Measurements from ENCODE around the gene JAK2. TPM values are rescaled to one million over a fixed set of nuclear protein-coding genes. Genes with fewer than 3 reads are reported as not detected.
A peak's percentile ranks its signal among the peaks of the same experiment; 100 is the strongest.
"Not testable (repeated sequence)": the region's sequence is repeated elsewhere in the genome, so short reads cannot be mapped to it uniquely, and the experiment has no call there.

Gene JAK2
- total RNA-seq, 1 donor from 2014 or later = 32.0 TPM

GRCh38 chr9:5013374-5013773, 28.3 kb downstream of the JAK2 start:
- Mint-ChIP-seq H3K27me3 (ENCODE audit: insufficient read depth) (no peaks in the 10 kb centered on the region), H3K27ac (no peak overlapping the region), H3K36me3 (ENCODE audit: low read depth) (peaks cover 55% of the 10 kb centered on the region), H3K4me3 (no peak overlapping the region), H3K4me1 (ENCODE audit: low read depth) (peaks cover 43% of the 10 kb centered on the region), H3K9me3 (peaks cover 15% of the 10 kb centered on the region)
- intact Hi-C loops (cut with micrococcal nuclease) = loop anchor here (2.0 kb wide), 1 partner anchor 19 kb away; no protein-coding TSS in a partner anchor
- DNase-seq (ENCODE audit: low spot score) = no peak

- no peak for DNase-seq (ENCODE audit: low spot score)
- intact Hi-C loops (cut with micrococcal nuclease) = no loop called here
- Mint-ChIP-seq H3K27ac (peak overlapping the region; percentile 8), H3K9me3 (peaks cover 27% of the 10 kb centered on the region), H3K27me3 (ENCODE audit: insufficient read depth) (no peaks in the 10 kb centered on the region), H3K4me3 (no peak overlapping the region), H3K36me3 (ENCODE audit: low read depth) (peaks cover 57% of the 10 kb centered on the region), H3K4me1 (ENCODE audit: low read depth) (peaks cover 47% of the 10 kb centered on the region)
Measured at GRCh38 chr9:5015934-5016333, 30.9 kb downstream of the JAK2 start.

- no peaks in the 10 kb centered on the region for H3K27me3 Mint-ChIP-seq (ENCODE audit: insufficient read depth)
- no peaks in the 10 kb centered on the region for H3K9me3 Mint-ChIP-seq
- H3K36me3 Mint-ChIP-seq (ENCODE audit: low read depth) = peaks cover 48% of the 10 kb centered on the region
- no peak for DNase-seq (ENCODE audit: low spot score)
- intact Hi-C loops (cut with micrococcal nuclease) = no loop called here
- H3K4me1 Mint-ChIP-seq (ENCODE audit: low read depth) = peaks cover 66% of the 10 kb centered on the region
- peak overlapping the region; percentile 46 for H3K27ac Mint-ChIP-seq
- no peak overlapping the region for H3K4me3 Mint-ChIP-seq
Measured at GRCh38 chr9:5025416-5025815, 40.3 kb downstream of the JAK2 start.

- H3K4me3 Mint-ChIP-seq; H3K27me3 Mint-ChIP-seq (ENCODE audit: insufficient read depth); H3K27ac Mint-ChIP-seq; intact Hi-C loops (cut with micrococcal nuclease); DNase-seq (ENCODE audit: low spot score): not testable (repeated sequence)
- Mint-ChIP-seq H3K9me3 (peaks cover 10% of the 10 kb centered on the region), H3K4me1 (ENCODE audit: low read depth) (peaks cover 27% of the 10 kb centered on the region), H3K36me3 (ENCODE audit: low read depth) (peaks cover 59% of the 10 kb centered on the region)
Measured at GRCh38 chr9:5031941-5032340, 46.9 kb downstream of the JAK2 start.

- H3K9me3 Mint-ChIP-seq = peaks cover 10% of the 10 kb centered on the region
- peaks cover 49% of the 10 kb centered on the region for H3K36me3 Mint-ChIP-seq (ENCODE audit: low read depth)
- intact Hi-C loops (cut with micrococcal nuclease) = no loop called here
- no peak overlapping the region for H3K4me3 Mint-ChIP-seq
- no peak overlapping the region for H3K27ac Mint-ChIP-seq
- no peak for DNase-seq (ENCODE audit: low spot score)
- H3K4me1 Mint-ChIP-seq (ENCODE audit: low read depth) = peaks cover 19% of the 10 kb centered on the region
- no peaks in the 10 kb centered on the region for H3K27me3 Mint-ChIP-seq (ENCODE audit: insufficient read depth)
Measured at GRCh38 chr9:5040730-5041389, 55.8 kb downstream of the JAK2 start.

DNA sequence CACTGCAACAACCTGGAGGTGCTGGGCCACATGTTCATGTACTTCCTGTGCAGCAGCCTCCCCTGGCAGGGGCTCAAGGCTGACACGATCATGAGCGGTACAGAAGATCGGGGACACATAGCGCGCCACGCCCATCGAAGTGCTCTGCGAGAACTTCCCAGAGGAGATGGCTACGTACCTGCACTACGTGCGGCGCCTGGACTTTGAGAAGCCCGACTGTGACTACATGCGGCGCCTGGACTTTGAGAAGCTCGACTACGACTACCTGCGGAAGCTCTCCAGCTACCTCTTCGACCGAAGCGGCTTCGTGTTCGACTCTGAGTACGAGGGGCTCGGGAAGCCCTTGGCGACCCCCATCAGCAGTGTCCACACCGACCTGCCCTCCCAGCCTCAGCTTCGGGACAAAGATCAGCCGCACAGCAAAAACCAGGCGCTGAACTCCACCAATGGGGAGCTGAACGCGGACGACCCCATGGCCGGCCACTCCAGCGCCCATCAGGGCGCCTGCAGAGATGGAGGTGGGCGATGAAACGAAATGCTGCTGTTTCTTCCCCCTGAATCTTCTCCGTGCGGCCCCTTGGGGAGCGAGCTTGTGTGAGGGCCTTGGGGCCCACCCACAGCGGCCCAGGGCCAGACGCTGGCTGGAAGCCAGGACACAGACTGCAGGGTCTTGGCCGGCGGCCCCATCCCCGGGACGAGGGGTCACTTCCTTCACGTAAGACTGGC, 56.5 kb downstream of the JAK2 start:
- Mint-ChIP-seq H3K4me3 (no peak overlapping the region), H3K36me3 (ENCODE audit: low read depth) (peaks cover 51% of the 10 kb centered on the region)
- intact Hi-C loops (cut with micrococcal nuclease) = no loop called here

DNA sequence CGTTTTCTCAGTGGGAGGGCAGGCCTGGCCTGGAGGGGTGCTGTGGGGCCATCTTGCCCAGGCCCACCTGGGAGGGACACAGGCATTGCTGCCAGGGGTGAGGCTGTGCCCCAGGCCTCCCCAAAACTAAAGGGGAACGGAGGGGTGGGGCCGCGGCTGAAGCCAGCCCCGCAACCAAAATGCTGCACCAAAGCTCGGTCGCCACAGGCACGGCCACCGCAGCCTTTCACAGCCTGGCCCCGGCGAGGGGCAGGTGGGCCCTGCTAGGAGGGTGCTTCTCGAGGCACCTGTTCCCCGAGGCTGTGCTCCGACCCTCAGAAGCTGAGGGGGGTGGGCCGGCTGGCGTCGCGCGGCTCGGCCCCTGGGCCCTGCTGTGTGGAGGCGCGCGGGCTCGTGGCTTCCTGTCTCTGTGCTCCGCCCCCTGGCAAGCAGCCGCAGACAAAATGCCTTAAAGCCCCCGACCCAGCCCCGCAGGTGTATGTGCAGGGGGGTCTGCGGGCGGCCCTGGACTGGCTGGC, 57.6 kb downstream of the JAK2 start:
- Mint-ChIP-seq H3K4me1 (ENCODE audit: low read depth) (peaks cover 31% of the 10 kb centered on the region), H3K27ac (peak overlapping the region; percentile 34), H3K27me3 (ENCODE audit: insufficient read depth) (no peaks in the 10 kb centered on the region), H3K9me3 (peaks cover 10% of the 10 kb centered on the region), H3K4me3 (peak overlapping the region; percentile 58), H3K36me3 (ENCODE audit: low read depth) (peaks cover 48% of the 10 kb centered on the region)
- no peak for DNase-seq (ENCODE audit: low spot score)
- intact Hi-C loops (cut with micrococcal nuclease) = no loop called here

More for the DNA sequence above, 56.5 kb downstream of the JAK2 start:
- Mint-ChIP-seq H3K9me3 (peaks cover 10% of the 10 kb centered on the region), H3K27ac (no peak overlapping the region), H3K27me3 (ENCODE audit: insufficient read depth) (no peaks in the 10 kb centered on the region), H3K4me1 (ENCODE audit: low read depth) (peaks cover 26% of the 10 kb centered on the region)
- DNase-seq (ENCODE audit: low spot score) = no peak

DNA sequence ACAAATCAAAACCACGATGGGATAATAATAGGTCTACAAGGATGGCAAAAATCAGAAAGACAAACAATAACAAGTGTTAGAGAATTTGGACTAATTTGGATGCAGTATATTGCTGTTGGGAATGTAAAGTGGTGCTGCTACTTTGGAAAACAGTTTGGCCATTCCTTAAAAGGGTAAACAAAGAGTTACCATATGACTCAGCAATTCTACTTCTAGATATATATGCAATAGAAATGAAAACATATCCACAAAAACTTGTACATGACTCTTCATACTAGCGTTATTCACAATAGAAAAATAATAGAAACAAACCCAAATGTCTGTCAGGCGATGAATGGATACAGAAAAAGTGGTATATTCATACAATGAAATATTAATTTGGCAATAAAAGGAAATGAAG, 58.3 kb downstream of the JAK2 start:
- H3K27me3 Mint-ChIP-seq (ENCODE audit: insufficient read depth) = no peaks in the 10 kb centered on the region
- H3K4me3 Mint-ChIP-seq = peak overlapping the region; percentile 58
- H3K36me3 Mint-ChIP-seq (ENCODE audit: low read depth) = peaks cover 50% of the 10 kb centered on the region
- intact Hi-C loops (cut with micrococcal nuclease) = no loop called here
- peaks cover 10% of the 10 kb centered on the region for H3K9me3 Mint-ChIP-seq
- peak overlapping the region; percentile 7 for H3K27ac Mint-ChIP-seq
- DNase-seq (ENCODE audit: low spot score) = no peak
- peaks cover 31% of the 10 kb centered on the region for H3K4me1 Mint-ChIP-seq (ENCODE audit: low read depth)

- no peak overlapping the region for H3K27ac Mint-ChIP-seq
- intact Hi-C loops (cut with micrococcal nuclease) = no loop called here
- no peaks in the 10 kb centered on the region for H3K27me3 Mint-ChIP-seq (ENCODE audit: insufficient read depth)
- H3K4me1 Mint-ChIP-seq (ENCODE audit: low read depth) = peaks cover 31% of the 10 kb centered on the region
- no peak overlapping the region for H3K4me3 Mint-ChIP-seq
- peaks cover 10% of the 10 kb centered on the region for H3K9me3 Mint-ChIP-seq
- peaks cover 48% of the 10 kb centered on the region for H3K36me3 Mint-ChIP-seq (ENCODE audit: low read depth)
- DNase-seq (ENCODE audit: low spot score) = no peak
Measured at GRCh38 chr9:5044160-5044559, 59.1 kb downstream of the JAK2 start.

- Mint-ChIP-seq H3K4me1 (ENCODE audit: low read depth) (peaks cover 20% of the 10 kb centered on the region), H3K4me3 (no peak overlapping the region), H3K27me3 (ENCODE audit: insufficient read depth) (no peaks in the 10 kb centered on the region), H3K9me3 (no peaks in the 10 kb centered on the region), H3K36me3 (ENCODE audit: low read depth) (peaks cover 50% of the 10 kb centered on the region), H3K27ac (no peak overlapping the region)
- intact Hi-C loops (cut with micrococcal nuclease) = loop anchor here (2.0 kb wide), 1 partner anchor 14 kb away; no protein-coding TSS in a partner anchor
- no peak for DNase-seq (ENCODE audit: low spot score)
Measured at GRCh38 chr9:5052838-5053237, 67.8 kb downstream of the JAK2 start.

- intact Hi-C loops (cut with micrococcal nuclease) = loop anchor here (2.0 kb wide), 1 partner anchor 14 kb away; no protein-coding TSS in a partner anchor
- Mint-ChIP-seq H3K27me3 (ENCODE audit: insufficient read depth) (no peaks in the 10 kb centered on the region), H3K27ac (no peak overlapping the region), H3K36me3 (ENCODE audit: low read depth) (peaks cover 33% of the 10 kb centered on the region), H3K4me3 (no peak overlapping the region), H3K9me3 (no peaks in the 10 kb centered on the region), H3K4me1 (ENCODE audit: low read depth) (peaks cover 30% of the 10 kb centered on the region)
- no peak for DNase-seq (ENCODE audit: low spot score)
Measured at GRCh38 chr9:5062631-5063030, 77.6 kb downstream of the JAK2 start.

DNA sequence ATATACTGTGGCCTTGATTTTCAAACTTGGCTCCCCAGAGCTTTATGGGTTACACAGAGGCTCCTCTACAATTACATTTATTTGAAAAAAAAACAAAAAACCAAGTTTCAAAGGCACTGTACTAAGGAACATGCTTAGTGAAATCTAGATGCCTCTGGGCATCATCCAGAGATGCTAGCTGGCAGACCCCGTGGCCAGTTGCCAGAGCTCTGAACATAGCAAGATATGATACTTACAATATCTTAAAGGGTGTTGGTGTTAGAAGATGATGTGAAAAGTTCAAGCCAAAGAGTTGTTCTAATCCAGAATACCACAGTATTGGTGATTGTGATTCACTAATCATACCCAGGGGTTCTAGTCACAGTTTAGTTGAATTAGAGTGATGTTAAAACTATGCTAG, 87.8 kb downstream of the JAK2 start:
- intact Hi-C loops (cut with micrococcal nuclease) = loop anchor here (2.0 to 5.0 kb wide), 2 partner anchors 364 to 528 kb away; partner anchors contain the start of gene PLGRKT
- H3K27me3 Mint-ChIP-seq (ENCODE audit: insufficient read depth) = no peaks in the 10 kb centered on the region
- H3K36me3 Mint-ChIP-seq (ENCODE audit: low read depth) = peaks cover 37% of the 10 kb centered on the region
- no peaks in the 10 kb centered on the region for H3K9me3 Mint-ChIP-seq
- peaks cover 26% of the 10 kb centered on the region for H3K4me1 Mint-ChIP-seq (ENCODE audit: low read depth)
- DNase-seq (ENCODE audit: low spot score) = no peak
- H3K27ac Mint-ChIP-seq = no peak overlapping the region
- no peak overlapping the region for H3K4me3 Mint-ChIP-seq

DNA sequence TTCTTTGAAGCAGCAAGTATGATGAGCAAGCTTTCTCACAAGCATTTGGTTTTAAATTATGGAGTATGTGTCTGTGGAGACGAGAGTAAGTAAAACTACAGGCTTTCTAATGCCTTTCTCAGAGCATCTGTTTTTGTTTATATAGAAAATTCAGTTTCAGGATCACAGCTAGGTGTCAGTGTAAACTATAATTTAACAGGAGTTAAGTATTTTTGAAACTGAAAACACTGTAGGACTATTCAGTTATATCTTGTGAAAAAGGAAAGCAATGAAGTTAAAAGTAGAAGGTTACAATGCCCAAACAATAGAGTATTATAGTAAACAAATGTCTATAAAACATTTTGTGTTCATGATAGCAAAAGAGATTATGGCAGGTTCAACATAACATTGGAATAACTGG, 88.6 kb downstream of the JAK2 start:
- Mint-ChIP-seq H3K27ac (no peak overlapping the region), H3K27me3 (ENCODE audit: insufficient read depth) (no peaks in the 10 kb centered on the region), H3K4me3 (no peak overlapping the region), H3K4me1 (ENCODE audit: low read depth) (peaks cover 22% of the 10 kb centered on the region), H3K36me3 (ENCODE audit: low read depth) (peaks cover 35% of the 10 kb centered on the region), H3K9me3 (no peaks in the 10 kb centered on the region)
- no peak for DNase-seq (ENCODE audit: low spot score)
- intact Hi-C loops (cut with micrococcal nuclease) = loop anchor here (2.0 to 5.0 kb wide), 2 partner anchors 364 to 527 kb away; partner anchors contain the start of gene PLGRKT
